HG03354 (cell line): Measurements from ENCODE around the gene NT5C1A.

ENCODE experiments used
- ATAC-seq: cut with Tn5 transposase; IDR thresholded peaks from one replicate; pipeline ENCODE4 v1.9.1; 2021; ENCODE audit warnings: mild to moderate bottlenecking; ENCODE audit not compliant: unreplicated experiment, poor library complexity, severe bottlenecking

NT5C1A gene

GRCh38 chr1:39643705-39644104 lies 28.2 kb downstream of the NT5C1A start:
- no peak for ATAC-seq

GRCh38 chr1:39642796-39643195 lies 29.1 kb downstream of the NT5C1A start:
- no peak for ATAC-seq

- ATAC-seq, result no peak
Measured at GRCh38 chr1:39640861-39641260, 31.0 kb downstream of the NT5C1A start.

DNA sequence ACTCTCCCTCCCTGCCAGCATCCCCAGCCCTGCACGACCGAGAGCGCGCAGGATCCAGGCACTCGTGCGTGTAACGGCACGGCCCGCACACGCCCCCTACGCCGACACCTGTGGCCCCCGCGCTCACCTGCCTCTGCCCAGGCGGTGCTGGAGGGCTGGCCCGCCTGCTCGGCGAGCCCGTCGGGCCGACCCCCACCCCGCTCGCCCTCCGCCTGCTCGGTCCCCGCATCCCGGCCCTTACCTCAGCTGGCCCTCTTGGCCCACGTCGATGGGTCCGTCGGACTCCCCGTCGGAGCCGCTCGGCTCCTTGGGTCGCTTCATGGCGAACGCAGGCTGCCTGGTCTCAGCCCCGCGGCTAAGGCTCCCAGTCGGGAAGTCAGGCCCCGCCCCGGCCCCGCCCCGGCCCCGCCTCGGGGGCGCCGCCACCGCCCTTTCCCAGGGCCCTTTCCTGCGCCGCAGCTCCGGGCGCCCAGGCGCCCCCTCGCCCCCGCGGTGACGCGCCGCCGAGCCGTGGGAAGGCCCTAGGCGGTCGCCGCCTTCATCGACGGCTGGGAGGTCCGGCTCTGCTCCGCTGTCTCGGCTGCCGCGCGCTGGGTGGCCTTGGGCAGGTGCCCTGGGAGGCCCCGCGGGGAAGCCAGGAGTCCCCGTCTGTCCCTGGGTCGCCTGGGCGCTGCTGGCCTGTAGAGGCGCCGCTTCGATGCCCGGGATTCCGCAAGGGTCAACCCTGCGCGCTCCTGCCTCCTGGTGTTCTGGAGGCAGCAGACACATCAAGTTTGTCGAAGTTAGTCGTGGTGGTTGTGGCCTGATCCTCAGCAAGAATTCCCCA lies 32.4 kb downstream of the NT5C1A start, which contains the start of gene HEYL:
HEYL (minus strand) TSS at position 339 of the 826 bp plus-strand sequence; CDS start at position 321, 18 bp downstream.
- no peak for ATAC-seq

- ATAC-seq, result no peak
Measured at GRCh38 chr1:39638965-39639304, 33.0 kb downstream of the NT5C1A start.

GRCh38 chr1:39637361-39637760 lies 34.5 kb downstream of the NT5C1A start:
- ATAC-seq, result no peak

- ATAC-seq, result no peak
Measured at GRCh38 chr1:39635871-39636210, 36.1 kb downstream of the NT5C1A start.

DNA sequence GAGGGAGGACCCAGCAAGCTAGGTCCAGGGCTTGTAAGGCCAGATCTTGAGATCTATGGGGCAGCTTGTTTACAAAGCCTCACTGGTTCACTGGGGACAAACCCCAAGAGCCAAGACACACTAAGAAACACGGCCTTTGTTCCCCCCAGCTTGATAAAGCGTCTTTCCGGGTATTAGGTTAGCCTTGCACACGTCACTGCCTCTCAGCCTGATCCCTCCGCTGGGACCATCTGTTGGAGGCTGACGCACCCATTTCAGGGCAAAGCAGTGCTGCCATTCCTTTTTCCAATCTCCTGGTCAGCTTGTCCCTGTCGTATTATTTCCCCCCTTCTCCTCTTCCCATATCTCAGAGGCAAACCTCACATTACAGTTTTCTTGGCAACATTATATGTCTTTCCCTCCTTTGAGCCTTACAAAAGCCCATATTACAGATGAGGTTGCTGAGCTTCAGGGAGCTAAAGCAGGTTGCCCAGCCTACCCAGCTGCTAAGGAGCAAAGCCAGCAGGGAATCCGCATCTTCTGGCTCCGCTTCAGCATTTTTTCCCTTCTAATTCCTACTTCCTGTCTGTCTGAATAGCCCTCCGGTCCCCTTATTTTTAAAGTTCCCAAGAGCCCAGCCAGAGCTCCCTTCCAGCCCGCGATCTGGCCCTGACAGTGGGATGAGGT lies 36.6 kb downstream of the NT5C1A start:
- ATAC-seq, result no peak

DNA sequence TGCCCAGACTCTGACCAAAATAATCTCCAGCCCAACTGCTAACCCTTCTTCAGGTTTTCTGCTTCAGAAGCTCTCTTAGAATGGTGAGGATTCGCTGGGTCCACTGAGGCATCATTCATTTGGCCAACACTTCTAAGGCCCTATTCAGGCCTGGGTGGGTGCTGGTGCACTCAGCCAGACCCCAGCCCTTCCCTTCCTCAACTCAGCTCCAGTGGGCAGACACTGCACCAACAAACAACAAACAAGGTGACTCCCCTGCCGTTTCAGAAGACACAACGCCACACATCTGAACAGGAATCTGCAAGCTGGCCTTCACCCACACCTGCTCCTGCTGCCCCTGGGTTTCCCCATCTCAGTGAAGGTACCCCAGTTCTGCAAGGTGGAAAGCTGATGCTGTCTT lies 38.5 kb downstream of the NT5C1A start:
- no peak for ATAC-seq

GRCh38 chr1:39632682-39633417 lies 39.1 kb downstream of the NT5C1A start:
- no peak for ATAC-seq

DNA sequence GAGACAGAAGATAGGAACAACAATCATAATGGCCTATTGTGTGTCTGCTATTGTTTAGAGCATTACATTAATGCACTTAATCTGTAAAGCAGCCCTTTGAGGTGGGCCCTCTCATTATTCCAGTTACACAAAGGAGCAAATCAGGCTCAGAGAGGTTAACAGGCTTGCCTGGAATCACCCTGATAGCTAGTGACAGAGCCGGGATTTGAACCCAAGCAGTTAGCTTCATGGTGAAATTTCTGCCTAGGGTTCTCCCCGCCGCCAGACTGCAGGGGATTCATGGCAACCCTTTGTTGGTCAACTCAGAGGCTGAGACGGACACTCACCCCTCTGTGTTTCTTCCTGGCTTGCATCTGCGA lies 39.6 kb downstream of the NT5C1A start:
- no peak for ATAC-seq

DNA sequence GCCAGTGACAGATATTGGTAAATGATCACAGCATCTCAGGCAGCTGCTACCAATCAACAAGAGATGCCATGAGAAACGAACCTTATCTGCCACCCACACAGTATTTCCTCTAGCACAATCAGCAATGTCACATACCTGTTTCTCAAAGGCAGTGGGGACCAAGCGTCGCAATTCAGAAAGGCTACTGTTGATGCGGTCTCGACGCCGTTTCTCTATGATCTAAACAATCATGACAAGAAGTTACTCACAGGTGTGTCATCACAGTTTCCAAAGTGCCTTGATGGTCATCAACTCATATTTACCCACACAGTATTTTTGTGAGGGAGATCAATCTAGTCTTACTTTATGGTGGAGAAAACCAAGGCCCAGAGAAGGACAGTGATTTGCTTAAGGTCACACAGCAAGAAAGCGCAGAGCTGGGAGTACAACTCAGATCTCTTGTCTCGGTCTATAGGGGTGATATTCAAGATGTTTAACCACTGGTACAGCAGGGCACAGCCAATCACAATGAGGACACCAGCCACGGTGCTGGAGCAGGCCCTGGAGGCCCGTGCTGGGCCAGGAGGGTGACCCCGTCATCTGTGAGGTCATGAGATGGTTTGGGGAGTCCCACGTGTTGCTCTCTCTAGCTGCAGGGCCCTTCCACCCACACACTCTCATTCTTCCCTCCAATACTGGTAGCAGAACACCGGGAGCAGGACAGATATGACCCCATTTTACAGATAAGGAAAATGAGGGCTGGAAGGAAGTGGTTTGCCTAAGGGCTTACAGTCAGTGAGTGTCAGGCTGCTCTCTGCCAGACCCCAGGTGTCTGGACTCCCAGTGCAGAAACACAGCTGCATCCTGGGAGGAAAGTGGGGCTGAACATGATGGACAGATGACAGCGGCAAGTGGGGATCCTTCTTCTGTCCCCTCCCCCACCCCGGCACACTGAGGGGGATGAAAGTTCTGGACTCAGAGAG lies 40.3 kb downstream of the NT5C1A start:
- no peak for ATAC-seq

DNA sequence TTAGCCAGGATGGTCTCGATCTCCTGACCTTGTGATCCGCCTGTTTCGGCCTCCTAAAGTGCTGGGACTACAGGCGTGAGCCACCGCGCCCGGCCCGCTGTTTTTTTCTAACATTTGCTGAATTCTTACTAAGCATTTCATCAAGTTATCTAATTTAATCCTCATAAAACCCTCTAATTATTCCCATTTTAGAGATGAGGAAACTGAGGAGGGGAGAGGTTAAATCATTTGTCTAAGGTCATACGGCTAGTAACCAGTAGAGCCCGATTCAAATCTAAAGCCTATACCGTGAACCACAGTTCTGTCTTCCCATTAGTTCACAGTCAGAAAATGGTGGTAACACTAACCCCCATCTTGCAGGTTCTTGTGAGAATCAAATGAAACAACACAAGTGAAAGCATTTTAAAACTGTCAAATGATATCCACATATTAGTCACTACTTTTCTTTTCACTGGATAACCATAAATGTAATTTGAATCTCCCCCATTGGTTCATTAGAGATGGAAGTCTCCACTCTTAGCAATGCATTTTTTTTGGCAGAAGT lies 43.0 kb downstream of the NT5C1A start:
- no peak for ATAC-seq

DNA sequence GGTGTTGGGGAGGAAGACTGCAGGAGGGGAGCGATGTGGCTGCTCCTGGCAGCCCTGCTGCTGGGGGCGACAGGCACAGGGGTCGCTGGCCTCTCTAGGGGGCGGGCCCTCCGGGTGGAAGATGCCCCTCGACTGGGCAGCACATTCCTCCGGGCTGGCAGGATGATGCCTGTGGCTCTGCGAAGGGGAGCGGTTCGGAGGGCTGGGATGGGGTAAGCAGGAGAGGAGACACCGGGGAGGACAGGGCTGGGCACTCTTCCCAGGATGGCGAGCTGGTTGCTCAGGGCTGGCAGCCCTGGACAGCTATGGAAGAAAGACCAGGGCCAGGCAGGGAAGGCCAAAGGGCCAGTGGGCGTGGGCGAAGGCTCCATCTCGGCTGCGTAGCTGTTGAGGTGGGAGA lies 45.3 kb downstream of the NT5C1A start:
- ATAC-seq, result no peak

DNA sequence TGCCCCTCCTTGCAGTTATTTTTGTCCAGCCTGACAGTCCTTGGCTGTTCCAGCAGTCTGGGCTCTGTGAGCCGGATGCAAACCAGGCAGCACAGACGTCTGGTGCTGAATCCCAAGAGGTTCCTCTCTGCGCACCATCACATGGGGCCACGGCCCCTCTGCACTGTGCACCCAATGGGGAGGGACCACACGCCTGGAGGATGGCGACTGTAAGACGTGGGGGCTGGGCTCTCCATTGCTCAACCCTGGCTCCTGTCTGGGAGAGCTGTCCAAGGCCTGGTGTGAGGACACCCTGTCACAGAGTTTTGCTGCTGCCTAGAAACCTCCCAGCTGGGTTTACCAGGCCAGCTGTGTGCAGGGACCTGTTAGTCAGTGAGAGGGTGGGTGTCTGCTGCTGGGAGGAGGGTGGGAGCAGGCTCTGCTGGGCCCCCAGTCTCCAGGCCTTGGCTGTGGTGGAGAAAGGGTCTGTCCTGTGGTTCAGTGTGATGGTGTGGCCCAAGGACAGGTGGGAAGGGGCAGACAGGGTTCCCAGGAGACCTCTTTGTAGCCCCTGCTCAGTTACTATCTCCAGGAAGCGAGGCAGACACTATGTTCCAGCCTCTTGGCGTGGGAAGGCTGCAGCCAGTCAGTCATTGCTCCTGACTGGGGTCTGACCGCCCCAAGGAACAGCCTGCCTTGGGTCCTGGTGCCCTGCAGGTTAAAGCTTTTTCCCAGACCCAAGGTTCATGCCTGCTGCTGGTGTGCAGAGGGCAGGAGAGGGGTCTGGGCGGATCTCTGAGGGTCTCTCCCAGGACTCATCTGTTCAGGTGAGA lies 46.2 kb downstream of the NT5C1A start:
- ATAC-seq, result no peak

GRCh38 chr1:39625009-39625408 lies 46.9 kb downstream of the NT5C1A start:
- ATAC-seq, result no peak

- ATAC-seq, result no peak
Measured at GRCh38 chr1:39623053-39623452, 48.9 kb downstream of the NT5C1A start.

DNA sequence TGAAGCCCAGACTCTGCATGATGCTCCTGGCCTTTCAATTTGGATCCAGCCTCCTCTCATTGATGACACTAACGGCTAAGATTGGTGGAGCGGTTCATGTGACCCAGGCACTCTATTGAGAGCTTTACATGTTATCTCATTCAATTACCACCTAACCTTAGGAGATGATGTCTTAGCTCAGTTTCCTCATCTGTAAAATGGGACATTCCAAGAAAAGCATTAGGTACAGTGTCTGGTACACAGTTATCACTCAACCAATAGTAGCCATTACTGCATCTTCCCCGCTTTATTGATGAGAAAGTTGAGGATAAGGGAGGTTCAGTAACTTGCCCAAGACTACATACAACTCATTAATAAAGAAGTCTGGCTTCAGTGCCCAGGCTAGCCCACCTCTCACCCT lies 49.5 kb downstream of the NT5C1A start:
- no peak for ATAC-seq

- ATAC-seq, result no peak
Measured at GRCh38 chr1:39620659-39621165, 51.2 kb downstream of the NT5C1A start.
